IMR-90 (cell line): ENCODE results near the gene MYO9A. TPM values are rescaled to one million over a fixed set of nuclear protein-coding genes. Genes with fewer than 3 reads are reported as not detected.

Experiments used
- ATAC-seq: fragments of 200-7000 bp; cut with Tn5 transposase; 2 replicates; pipeline ENCODE4 v1.9.1; 2020; ENCODE audit warnings: low read depth, mild to moderate bottlenecking, moderate library complexity
- BruUV-seq: library from RNA; stranded (reverse); fragments of 400-500 nt; replicated peaks from 2 replicates; lab custom pipeline; 2021; lab: Mats Ljungman, UMichigan
- CTCF ChIA-PET: fragments of 300-600 bp; formaldehyde crosslinking; extraction: SDS; loops from one replicate; lab custom pipeline; 2021; ENCODE audit warnings: antibody characterized with exemption; lab: Yijun Ruan, JAX
- POLR2A ChIA-PET: fragments of 300-600 bp; sonication (Branson Sonifier 250); formaldehyde crosslinking; loops from one replicate; lab custom pipeline; 2022; ENCODE audit warnings: antibody characterized with exemption; ENCODE audit not compliant: unreplicated experiment; lab: Charles Lee
- DNase-seq: peaks from one replicate; pipeline ENCODE4 v3.0.0; 2013
- H2AFZ ChIP-seq: replicated peaks from 2 replicates; pipeline ENCODE3; 2013; ENCODE audit warnings: low read length, mild to moderate bottlenecking; ENCODE audit not compliant: poor library complexity
- H2AK5ac ChIP-seq: 2 replicates; pipeline ENCODE4 v1.6.1; 2013; ENCODE audit warnings: low read depth, low read length, inconsistent platforms
- H2AK9ac ChIP-seq: replicated peaks from 2 replicates; pipeline ENCODE3; 2013; ENCODE audit warnings: mild to moderate bottlenecking, low read depth, low read length, moderate library complexity; ENCODE audit not compliant: poor library complexity
- H2BK120ac ChIP-seq: 2 replicates; pipeline ENCODE4 v1.6.1; 2013; ENCODE audit warnings: low read depth, low read length, inconsistent platforms
- H2BK15ac ChIP-seq: 3 replicates; pipeline ENCODE4 v1.6.1; 2013; ENCODE audit warnings: low read depth, low read length, inconsistent platforms
- H2BK20ac ChIP-seq: 2 replicates; pipeline ENCODE4 v1.6.1; 2013; ENCODE audit warnings: low read depth, mild to moderate bottlenecking, inconsistent platforms, low read length, moderate library complexity
- H2BK5ac ChIP-seq: 2 replicates; pipeline ENCODE4 v1.6.1; 2013; ENCODE audit warnings: mild to moderate bottlenecking, low read depth, low read length, inconsistent platforms; ENCODE audit not compliant: poor library complexity, severe bottlenecking
- H3K14ac ChIP-seq: replicated peaks from 2 replicates; pipeline ENCODE4 v1.6.1; 2013; ENCODE audit warnings: low read depth, low read length, inconsistent platforms
- H3K18ac ChIP-seq: 2 replicates; pipeline ENCODE4 v1.6.1; 2013; ENCODE audit warnings: low read depth, low read length, control low read depth
- H3K23ac ChIP-seq: 2 replicates; pipeline ENCODE4 v1.6.1; 2013; ENCODE audit warnings: low read depth, low read length, inconsistent platforms
- H3K27ac ChIP-seq: 2 replicates; pipeline ENCODE4 v1.5.1; 2013; ENCODE audit warnings: mild to moderate bottlenecking, control low read depth, low read length; ENCODE audit not compliant: insufficient read depth
- H3K27me3 ChIP-seq: 2 replicates; pipeline ENCODE4 v1.6.1; 2013; ENCODE audit warnings: low read length; ENCODE audit not compliant: control insufficient read depth, insufficient read depth
- H3K36me3 ChIP-seq: 2 replicates; pipeline ENCODE4 v1.6.1; 2013; ENCODE audit warnings: low read length, mixed read lengths; ENCODE audit not compliant: control insufficient read depth, insufficient read depth
- H3K4ac ChIP-seq: 2 replicates; pipeline ENCODE4 v1.6.1; 2013; ENCODE audit warnings: low read depth, low read length, inconsistent platforms
- H3K4me1 ChIP-seq: 2 replicates; pipeline ENCODE4 v1.6.1; 2013; ENCODE audit warnings: low read length, mixed read lengths; ENCODE audit not compliant: control insufficient read depth, insufficient read depth
- H3K4me2 ChIP-seq: 2 replicates; pipeline ENCODE4 v1.6.1; 2013; ENCODE audit warnings: low read depth, mild to moderate bottlenecking, control low read depth, low read length, moderate library complexity
- H3K4me3 ChIP-seq: 2 replicates; pipeline ENCODE4 v1.5.1; 2013; ENCODE audit warnings: low read depth, mild to moderate bottlenecking, control low read depth, low read length, moderate library complexity; ENCODE audit not compliant: insufficient read depth
- H3K56ac ChIP-seq: 2 replicates; pipeline ENCODE4 v1.6.1; 2013; ENCODE audit warnings: low read length, inconsistent platforms; ENCODE audit not compliant: insufficient read depth; ENCODE audit errors: extremely low read depth
- H3K79me1 ChIP-seq, 2 experiments: 2 replicates each; pipeline ENCODE4 v1.6.1; 2013; ENCODE audit warnings: low read length in 2 of 2, inconsistent platforms in 1 of 2, low read depth in 1 of 2
- H3K9ac ChIP-seq: 2 replicates; pipeline ENCODE4 v1.6.1; 2013; ENCODE audit warnings: low read depth, low read length, control low read depth
- H3K9me1 ChIP-seq: 2 replicates; pipeline ENCODE4 v1.6.1; 2013; ENCODE audit warnings: low read length, inconsistent platforms; ENCODE audit not compliant: insufficient read depth
- H3K9me3 ChIP-seq: 2 replicates; pipeline ENCODE4 v1.6.1; 2013; ENCODE audit warnings: low read length; ENCODE audit not compliant: control insufficient read depth, insufficient read depth
- H4K20me1 ChIP-seq: 2 replicates; pipeline ENCODE4 v1.6.1; 2013; ENCODE audit warnings: low read length, inconsistent platforms; ENCODE audit not compliant: insufficient read depth
- H4K5ac ChIP-seq: 2 replicates; pipeline ENCODE4 v1.6.1; 2013; ENCODE audit warnings: mild to moderate bottlenecking, low read depth, low read length, control low read depth
- H4K8ac ChIP-seq, 2 experiments: 2 replicates each; pipeline ENCODE4 v1.6.1; 2013; ENCODE audit warnings: low read depth in 2 of 2, low read length in 2 of 2, control low read depth in 1 of 2, inconsistent platforms in 1 of 2
- H4K91ac ChIP-seq: 2 replicates; pipeline ENCODE4 v1.6.1; 2013; ENCODE audit warnings: low read depth, low read length, inconsistent platforms; ENCODE audit not compliant: insufficient read depth
- NFE2L2 ChIP-seq: fragments of 150-350 bp; IDR thresholded peaks from 2 replicates; pipeline ENCODE4 v1.6.1; 2016; ENCODE audit warnings: low read depth, mild to moderate bottlenecking, low read length
- SMC3 ChIP-seq: fragments of 150-350 bp; IDR thresholded peaks from 2 replicates; pipeline ENCODE4 v1.6.1; 2016; ENCODE audit warnings: low read depth, mild to moderate bottlenecking, antibody characterized with exemption, low read length, moderate library complexity
- USF2 ChIP-seq: fragments of 150-350 bp; IDR thresholded peaks from 2 replicates; pipeline ENCODE4 v1.6.1; 2017; ENCODE audit warnings: mild to moderate bottlenecking, antibody characterized with exemption, low read length, low read depth
- WGBS, 2 experiments: methylation state at CpG; one replicate each; pipeline versions ENCODE4 v1.1.5 to v1.1.7; 2013; ENCODE audit warnings: missing lambda C conversion rate in 2 of 2; ENCODE audit not compliant: insufficient read length in 1 of 2; ENCODE audit errors: extremely low coverage in 2 of 2; 5-methylcytosine and 5-hydroxymethylcytosine counted together
- dilution Hi-C: fragments of 300-500 bp; cut with HindIII; formaldehyde crosslinking; loops from one replicate; pipeline ENCODE4 v1.14.3; 2018; ENCODE audit warnings: low sequenced_read_pairs; ENCODE audit not compliant: unreplicated experiment
- in situ Hi-C: fragments of 300-500 bp; cut with MboI; formaldehyde crosslinking; loops from 3 replicates; pipeline ENCODE4 v1.14.3; 2019; ENCODE audit warnings: low sequenced_read_pairs, inconsistent platforms, mixed read lengths
- intact Hi-C: fragments of 100-400 bp; cut with micrococcal nuclease; formaldehyde crosslinking; loops from 2 replicates; pipeline ENCODE4 v1.10.0; 2022
- polyA plus RNA-seq, 3 experiments: library from polyadenylated mRNA; depleted of rRNA; stranded (reverse); fragments of >200 nt; gene quantifications; 2 replicates each; pipeline ENCODE4 v1.2.3, GENCODE V29; 2012; ENCODE audit warnings: low replicate concordance in 1 of 3
- total RNA-seq: library from RNA; depleted of rRNA; stranded (reverse); fragments of >200 nt; gene quantifications from 2 replicates; pipeline ENCODE4 v1.2.3, GENCODE V29; 2012

Gene MYO9A
- total and polyA plus RNA-seq, 2 of the 4 experiments (the other 2 are of a cell fraction) = 6.0 to 49.5 TPM

- H3K27ac ChIP-seq = no peak overlapping the region
- H3K36me3 ChIP-seq = no peaks in the 10 kb centered on the region
- H2AFZ ChIP-seq = no peak overlapping the region
- H4K20me1 ChIP-seq = no peaks in the 10 kb centered on the region
- no peak overlapping the region for H2BK20ac ChIP-seq
- no peak for DNase-seq
- ChIA-PET POLR2A (no interaction called here), CTCF (no interaction called here)
- no CpG with 5 or more reads among the region's 1 CpG for WGBS, 2 experiments
- H3K79me1 ChIP-seq = peaks cover 0 to 1% of the 10 kb centered on the region in 2 experiments; a peak in 3 of 4 replicates
- no peak overlapping the region for H2BK15ac ChIP-seq
- no peaks in the 10 kb centered on the region for H3K4me1 ChIP-seq
- H4K5ac ChIP-seq = no peak overlapping the region
- no peak overlapping the region for H2BK5ac ChIP-seq
- H3K14ac ChIP-seq = no peak overlapping the region
- H2AK9ac ChIP-seq = no peak overlapping the region
- no peak overlapping the region for H4K91ac ChIP-seq
- no peak overlapping the region for H3K9ac ChIP-seq
- no peak overlapping the region for H3K56ac ChIP-seq
- H2AK5ac ChIP-seq = no peak overlapping the region
- no peak overlapping the region for H3K18ac ChIP-seq
- no peak overlapping the region for H3K4ac ChIP-seq
- TF ChIP-seq NFE2L2 (no peak), USF2 (no peak), SMC3 (no peak)
- no peak overlapping the region for H3K4me2 ChIP-seq
- in situ Hi-C loops (no loop called here), dilution Hi-C loops (no loop called here), intact Hi-C loops (no loop called here)
- no peaks in the 10 kb centered on the region for H3K27me3 ChIP-seq
- H3K9me3 ChIP-seq = no peaks in the 10 kb centered on the region
- no peak for ATAC-seq
- H4K8ac ChIP-seq = no peak overlapping the region
- H3K23ac ChIP-seq = no peak overlapping the region
- H3K9me1 ChIP-seq = 0 out of 2 replicates have a peak, but pooled peaks cover 3% of the 10 kb centered on the region
- no peak overlapping the region for H2BK120ac ChIP-seq
- no peak overlapping the region for H3K4me3 ChIP-seq
- BruUV-seq = no TSS peak
These were observed 6.3 kb upstream of the MYO9A start for GRCh38 chr15:72124218-72124617.
